ENCODE results near the gene G3BP1. TPM values are rescaled to one million over a fixed set of nuclear protein-coding genes. Genes with fewer than 3 reads are reported as not detected.

G3BP1 gene
- total and polyA plus RNA-seq, 2 of the 13 experiments (the other 11 are each of a cell fraction or from before 2014, with no cell fraction given), result 36.7 to 320 TPM

GRCh38 chr5:151743530-151743929 lies 28.2 kb upstream of the G3BP1 start:
- CTCF ChIA-PET (ENCODE audit: low intra/inter-chr PET ratio, low total read pairs), result interaction anchor here (0.9 to 5.1 kb wide), 2 partner anchors 84 to 92 kb away, joined by 5 to 66 read pairs; no protein-coding TSS in a partner anchor
- no peaks in the 10 kb centered on the region for H3K9me3 ChIP-seq (ENCODE audit: low read length)
- no TSS peak for BruUV-seq (replicated peaks)
- in situ Hi-C loops (cut with HindIII; ENCODE audit: extremely low pct_ligation_motif_present, low pct_unique_long_range_greater_than_20kb) (loop anchor here (5.0 to 25.0 kb wide), 3 partner anchors 86 to 306 kb away; partner anchors contain the start of gene SLC36A1), intact Hi-C loops (cut with micrococcal nuclease; ENCODE audit: unreplicated experiment) (loop anchor here (1.0 to 5.0 kb wide), 3 partner anchors 28 to 296 kb away; partner anchors contain the start of genes G3BP1 and SLC36A1)
- ATAC-seq, result no peak
- no peak overlapping the region for H3K4me2 ChIP-seq (ENCODE audit: low read depth, low read length)
- TF ChIP-seq AGO2 (optimal IDR thresholded peaks at IDR 0.05; ENCODE audit: low read depth, low read length) (no peak), TFE3 (CRISPR knock-in tag; IDR thresholded peaks at IDR 0.05) (no peak), STAT5B (CRISPR knock-in tag; IDR thresholded peaks at IDR 0.05) (no peak), KAT8 (CRISPR knock-in tag; IDR thresholded peaks at IDR 0.05) (no peak), SIX1 (CRISPR knock-in tag; IDR thresholded peaks at IDR 0.05; ENCODE audit: borderline replicate concordance) (no peak), FOSL2 (CRISPR knock-in tag; IDR thresholded peaks at IDR 0.05) (no peak), IKZF4 (CRISPR knock-in tag; IDR thresholded peaks at IDR 0.05; ENCODE audit: borderline replicate concordance, low read depth, not compliant biosample characterization) (no peak)
- H2AFZ ChIP-seq (ENCODE audit: low read length), result no peak overlapping the region
- no peak overlapping the region for H3K9ac ChIP-seq (ENCODE audit: insufficient read depth, low read depth, low read length)
- no peaks in the 10 kb centered on the region for H3K79me2 ChIP-seq (ENCODE audit: insufficient read depth, low read length)
- 93% methylated on average over 1 of the region's 1 CpG for WGBS (ENCODE audit: low lambda C conversion rate)
- DNase-seq (ENCODE audit: low spot score), result no peak
- no peaks in the 10 kb centered on the region for H3K27me3 ChIP-seq (ENCODE audit: control insufficient read depth in 1 of 2, insufficient read depth in 2 of 2, low read length in 2 of 2)
- no peaks in the 10 kb centered on the region for H3K4me1 ChIP-seq (ENCODE audit: insufficient read depth, low read length)
- no peaks in the 10 kb centered on the region for H4K20me1 ChIP-seq (ENCODE audit: insufficient read depth, low read length)
- H3K4me3 ChIP-seq (replicated peaks in 1 of 3; ENCODE audit: insufficient read depth in 1 of 3, low read depth in 2 of 3, low read length in 3 of 3), result no peak overlapping the region
- H3K27ac ChIP-seq (ENCODE audit: extremely low read length, insufficient read depth, low read length), result no peak overlapping the region
- no peak for FAIRE-seq
- POLR2A ChIA-PET, result no interaction called here
- peaks cover 14 to 42% of the 10 kb centered on the region in 2 experiments; a peak in 4 of 5 replicates for H3K36me3 ChIP-seq (replicated peaks in 1 of 2; ENCODE audit: control insufficient read depth in 1 of 2, insufficient read depth in 2 of 2, low read length in 2 of 2)

Data from HepG2 (cell line).